ENCODE measurements around the gene CCDC181.

CCDC181 gene

DNA sequence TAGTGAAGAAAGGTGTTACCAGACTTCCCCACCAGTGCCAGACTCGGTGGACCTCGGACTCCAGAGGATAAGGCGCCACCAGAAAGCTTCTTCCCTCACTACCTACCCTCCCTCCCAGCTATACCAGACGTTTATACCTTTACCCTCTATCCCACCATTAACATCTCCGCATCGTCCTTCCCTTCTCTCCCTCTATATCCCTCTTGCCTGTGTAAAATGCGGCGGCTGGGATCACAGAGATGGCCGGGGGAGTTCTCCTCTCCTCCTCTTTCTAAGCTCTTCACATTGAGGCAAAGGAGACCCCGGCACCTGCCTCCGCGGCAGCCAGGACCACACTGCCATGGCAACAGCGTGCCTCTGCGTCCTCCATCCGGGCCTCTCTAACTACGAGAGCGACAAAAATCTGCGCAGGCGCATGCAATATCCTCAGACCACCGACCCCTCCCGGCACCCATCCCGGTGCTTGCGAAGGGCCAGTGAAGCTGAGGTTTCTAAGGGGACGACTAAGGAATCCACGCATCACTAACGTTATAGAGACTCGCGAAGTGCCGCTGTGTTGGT, at the start of gene CCDC181:
Gene CCDC181, minus strand, starts transcription at position 394 of the 561 bp plus-strand sequence. CDS start 2,547 bp downstream, outside the sequence.
- H3K4me2 ChIP-seq (ENCODE audit: low read length) = peak within 1 kb of the TSS; percentile 86
- peak within 1 kb of the TSS; percentile 82 for H3K4me3 ChIP-seq (ENCODE audit: low read length)
- no peaks in the 10 kb centered on the region for H3K36me3 ChIP-seq (ENCODE audit: control insufficient read depth, low read length)
- no peaks in the 10 kb centered on the region for H4K20me1 ChIP-seq (ENCODE audit: control insufficient read depth, insufficient read depth, low read depth, low read length)
- no peaks in the 10 kb centered on the region for H3F3A ChIP-seq (ENCODE audit: control insufficient read depth, insufficient read depth)
- no peaks in the 10 kb centered on the region for H3K9me2 ChIP-seq (replicated peaks; ENCODE audit: control insufficient read depth, low read length)
- no peak for TF ChIP-seq EZH2phosphoT487 (IDR thresholded peaks at IDR 0.05; ENCODE audit: borderline replicate concordance, low read length)
- no peak for TF ChIP-seq CTCF (IDR thresholded peaks at IDR 0.05; ENCODE audit: low read depth, low read length, poor library complexity, severe bottlenecking)
- no peak within 1 kb of the TSS for H3K27ac ChIP-seq (ENCODE audit: low read depth, low read length)
- H3K27me3 ChIP-seq (ENCODE audit: control insufficient read depth, low read length) = no peaks in the 10 kb centered on the region
- no peaks in the 10 kb centered on the region for H3K79me2 ChIP-seq (ENCODE audit: control insufficient read depth, low read length)
- H3K4me1 ChIP-seq (ENCODE audit: control insufficient read depth, low read length) = peaks cover 19% of the 10 kb centered on the region
- H3K9me3 ChIP-seq (ENCODE audit: control insufficient read depth, insufficient read depth, low read length) = 0 out of 2 replicates have a peak, but pooled peaks cover 3% of the 10 kb centered on the region

GRCh38 chr1:169475806-169476387, 48.6 kb upstream of the CCDC181 start:
- Histone ChIP-seq H3F3A (ENCODE audit: control insufficient read depth, insufficient read depth) (no peaks in the 10 kb centered on the region), H3K79me2 (ENCODE audit: control insufficient read depth, low read length) (peaks cover 23% of the 10 kb centered on the region), H3K4me1 (ENCODE audit: control insufficient read depth, low read length) (no peaks in the 10 kb centered on the region), H3K4me2 (ENCODE audit: low read length) (no peak overlapping the region), H3K9me3 (ENCODE audit: control insufficient read depth, insufficient read depth, low read length) (no peaks in the 10 kb centered on the region), H3K4me3 (ENCODE audit: low read length) (no peak overlapping the region), H3K36me3 (ENCODE audit: control insufficient read depth, low read length) (peaks cover 8% of the 10 kb centered on the region), H3K9me2 (replicated peaks; ENCODE audit: control insufficient read depth, low read length) (no peaks in the 10 kb centered on the region), H4K20me1 (ENCODE audit: control insufficient read depth, insufficient read depth, low read depth, low read length) (no peaks in the 10 kb centered on the region), H3K27me3 (ENCODE audit: control insufficient read depth, low read length) (no peaks in the 10 kb centered on the region), H3K27ac (ENCODE audit: low read depth, low read length) (no peak overlapping the region)
- no peak for TF ChIP-seq EZH2phosphoT487 (IDR thresholded peaks at IDR 0.05; ENCODE audit: borderline replicate concordance, low read length)
- TF ChIP-seq CTCF (IDR thresholded peaks at IDR 0.05; ENCODE audit: low read depth, low read length, poor library complexity, severe bottlenecking) = no peak

- H3F3A ChIP-seq (ENCODE audit: control insufficient read depth, insufficient read depth) = no peaks in the 10 kb centered on the region
- TF ChIP-seq CTCF (IDR thresholded peaks at IDR 0.05; ENCODE audit: low read depth, low read length, poor library complexity, severe bottlenecking) (no peak), EZH2phosphoT487 (IDR thresholded peaks at IDR 0.05; ENCODE audit: borderline replicate concordance, low read length) (no peak)
- H3K36me3 ChIP-seq (ENCODE audit: control insufficient read depth, low read length) = peaks cover 8% of the 10 kb centered on the region
- no peaks in the 10 kb centered on the region for H3K9me2 ChIP-seq (replicated peaks; ENCODE audit: control insufficient read depth, low read length)
- no peak overlapping the region for H3K4me2 ChIP-seq (ENCODE audit: low read length)
- H3K79me2 ChIP-seq (ENCODE audit: control insufficient read depth, low read length) = peaks cover 10% of the 10 kb centered on the region
- no peaks in the 10 kb centered on the region for H3K27me3 ChIP-seq (ENCODE audit: control insufficient read depth, low read length)
- H3K4me3 ChIP-seq (ENCODE audit: low read length) = no peak overlapping the region
- no peak overlapping the region for H3K27ac ChIP-seq (ENCODE audit: low read depth, low read length)
- H3K4me1 ChIP-seq (ENCODE audit: control insufficient read depth, low read length) = no peaks in the 10 kb centered on the region
- no peaks in the 10 kb centered on the region for H3K9me3 ChIP-seq (ENCODE audit: control insufficient read depth, insufficient read depth, low read length)
- H4K20me1 ChIP-seq (ENCODE audit: control insufficient read depth, insufficient read depth, low read depth, low read length) = no peaks in the 10 kb centered on the region
Observed at GRCh38 chr1:169474302-169474995, 47.2 kb upstream of the CCDC181 start.

Measured in DOHH2 (cell line).